Measurements from ENCODE around the gene HEMK1. TPM values are rescaled to one million over a fixed set of nuclear protein-coding genes. Genes with fewer than 3 reads are reported as not detected.

HEMK1 gene
- total and polyA plus RNA-seq, 2 donors (not counting 3 experiments of a cell fraction or from before 2014, with no cell fraction given), result 14.2 to 15.2 TPM

- no peaks in the 10 kb centered on the region for H3K4me1 ChIP-seq (ENCODE audit: control insufficient read depth, extremely low read depth, insufficient read depth, low read length)
- ChIA-PET POLR2A (no interaction called here), CTCF (no interaction called here)
- FAIRE-seq (no peak), DNase-seq (ENCODE audit: low read depth, low spot score) (no peak)
- dilution Hi-C loops (cut with MboI; ENCODE audit: extremely low pct_ligation_motif_present, low sequenced_read_pairs), result no loop called here
- no peak overlapping the region for H3K4me2 ChIP-seq (ENCODE audit: insufficient read depth, low read length)
- H3K9ac ChIP-seq (replicated peaks; ENCODE audit: extremely low read depth, insufficient read depth, low read length), result no peak overlapping the region
- H3K27me3 ChIP-seq (ENCODE audit: control insufficient read depth in 2 of 2, insufficient read depth in 2 of 2, low read length in 2 of 2), result no peaks in the 10 kb centered on the region
- no peaks in the 10 kb centered on the region for H4K20me1 ChIP-seq (replicated peaks; ENCODE audit: control insufficient read depth, extremely low read depth, insufficient read depth, low read length)
- intact Hi-C loops (cut with micrococcal nuclease), result no loop called here
- no TSS peak for BruUV-seq (replicated peaks)
- H3K9me3 ChIP-seq (replicated peaks; ENCODE audit: control insufficient read depth, insufficient read depth, low read length), result no peaks in the 10 kb centered on the region
- peaks cover 0 to 1% of the 10 kb centered on the region in 2 experiments for H3K36me3 ChIP-seq (ENCODE audit: control insufficient read depth in 2 of 2, extremely low read depth in 1 of 2, insufficient read depth in 2 of 2, low read length in 2 of 2)
- TF ChIP-seq EZH2 (IDR thresholded peaks at IDR 0.05; ENCODE audit: borderline replicate concordance, low read depth, low read length, severe bottlenecking) (no peak), CTCF (IDR thresholded peaks at IDR 0.05; ENCODE audit: extremely low read depth in 1 of 2, insufficient read depth in 1 of 2, low read depth in 1 of 2, low read length in 2 of 2) (no peak), MYC (IDR thresholded peaks at IDR 0.05; ENCODE audit: low read depth, low read length) (no peak), GATA2 (IDR thresholded peaks at IDR 0.05; ENCODE audit: insufficient read depth, insufficient read length, low read depth, low read length) (no peak), POLR2A (IDR thresholded peaks at IDR 0.05; ENCODE audit: low read depth, low read length) (no peak), FOS (IDR thresholded peaks at IDR 0.05; ENCODE audit: borderline replicate concordance, insufficient read depth, low read length) (no peak), JUN (IDR thresholded peaks at IDR 0.05; ENCODE audit: borderline replicate concordance, insufficient read depth, insufficient read length, low read depth) (no peak), MAX (IDR thresholded peaks at IDR 0.05; ENCODE audit: insufficient read depth, insufficient read length) (no peak), POLR2AphosphoS5 (IDR thresholded peaks at IDR 0.05; ENCODE audit: insufficient read depth, low read depth, low read length) (no peak)
- H3K79me2 ChIP-seq (ENCODE audit: control insufficient read depth, insufficient read depth, low read length), result no peaks in the 10 kb centered on the region
- no peak overlapping the region for H3K27ac ChIP-seq (ENCODE audit: insufficient read depth, low read depth, low read length)
- H2AFZ ChIP-seq (ENCODE audit: low read depth, low read length), result no peak overlapping the region
- H3K9me1 ChIP-seq (replicated peaks; ENCODE audit: control insufficient read depth, extremely low read depth, insufficient read depth, low read length), result no peaks in the 10 kb centered on the region
- H3K4me3 ChIP-seq (replicated peaks in 1 of 3; ENCODE audit: insufficient read depth in 1 of 3, low read depth in 1 of 3, low read length in 3 of 3), result no peak overlapping the region
These were observed 75.2 kb downstream of the HEMK1 start for GRCh38 chr3:50644561-50644960.
